ENCODE data around the gene PCOLCE2. TPM values are rescaled to one million over a fixed set of nuclear protein-coding genes. Genes with fewer than 3 reads are reported as not detected.
A peak's percentile ranks its signal among the peaks of the same experiment; 100 is the strongest.

The PCOLCE2 gene
- total RNA-seq, 1 donor from 2014 or later = 1.7 TPM

GRCh38 chr3:142808103-142808917 lies 80.6 kb downstream of the PCOLCE2 start:
- H3K27me3 ChIP-seq (ENCODE audit: control insufficient read depth, insufficient read depth, low read length) = no peaks in the 10 kb centered on the region
- no peak for TF ChIP-seq CTCF (IDR thresholded peaks at IDR 0.05; ENCODE audit: insufficient read depth, low read length, poor library complexity, severe bottlenecking)
- no peak overlapping the region for H3K4me3 ChIP-seq (ENCODE audit: low read depth, low read length)
- H3K36me3 ChIP-seq (ENCODE audit: control insufficient read depth, insufficient read depth, low read length) = no peaks in the 10 kb centered on the region
- peak; percentile 21 for DNase-seq (ENCODE audit: low read depth)

- no peak for DNase-seq (ENCODE audit: low read depth)
- Histone ChIP-seq H3K4me3 (ENCODE audit: low read depth, low read length) (no peak overlapping the region), H3K36me3 (ENCODE audit: control insufficient read depth, insufficient read depth, low read length) (no peaks in the 10 kb centered on the region), H3K27me3 (ENCODE audit: control insufficient read depth, insufficient read depth, low read length) (no peaks in the 10 kb centered on the region)
- no peak for TF ChIP-seq CTCF (IDR thresholded peaks at IDR 0.05; ENCODE audit: insufficient read depth, low read length, poor library complexity, severe bottlenecking)
Observed at GRCh38 chr3:142802891-142803290, 86.0 kb downstream of the PCOLCE2 start.

GRCh38 chr3:142801746-142802145 lies 87.1 kb downstream of the PCOLCE2 start:
- no peak for DNase-seq (ENCODE audit: low read depth)
- no peak overlapping the region for H3K4me3 ChIP-seq (ENCODE audit: low read depth, low read length)
- no peaks in the 10 kb centered on the region for H3K36me3 ChIP-seq (ENCODE audit: control insufficient read depth, insufficient read depth, low read length)
- H3K27me3 ChIP-seq (ENCODE audit: control insufficient read depth, insufficient read depth, low read length) = no peaks in the 10 kb centered on the region
- TF ChIP-seq CTCF (IDR thresholded peaks at IDR 0.05; ENCODE audit: insufficient read depth, low read length, poor library complexity, severe bottlenecking) = no peak

- Histone ChIP-seq H3K27me3 (ENCODE audit: control insufficient read depth, insufficient read depth, low read length) (no peaks in the 10 kb centered on the region), H3K4me3 (ENCODE audit: low read depth, low read length) (no peak overlapping the region), H3K36me3 (ENCODE audit: control insufficient read depth, insufficient read depth, low read length) (no peaks in the 10 kb centered on the region)
- TF ChIP-seq CTCF (IDR thresholded peaks at IDR 0.05; ENCODE audit: insufficient read depth, low read length, poor library complexity, severe bottlenecking) = no peak
- no peak for DNase-seq (ENCODE audit: low read depth)
Observed at GRCh38 chr3:142796823-142797222, 92.1 kb downstream of the PCOLCE2 start.

GRCh38 chr3:142795332-142795731 lies 93.6 kb downstream of the PCOLCE2 start:
- TF ChIP-seq CTCF (IDR thresholded peaks at IDR 0.05; ENCODE audit: insufficient read depth, low read length, poor library complexity, severe bottlenecking) = no peak
- Histone ChIP-seq H3K36me3 (ENCODE audit: control insufficient read depth, insufficient read depth, low read length) (no peaks in the 10 kb centered on the region), H3K4me3 (ENCODE audit: low read depth, low read length) (no peak overlapping the region), H3K27me3 (ENCODE audit: control insufficient read depth, insufficient read depth, low read length) (no peaks in the 10 kb centered on the region)
- DNase-seq (ENCODE audit: low read depth) = no peak

GRCh38 chr3:142794508-142794907 lies 94.4 kb downstream of the PCOLCE2 start:
- H3K4me3 ChIP-seq (ENCODE audit: low read depth, low read length) = no peak overlapping the region

More at GRCh38 chr3:142794508-142794907, 94.4 kb downstream of the PCOLCE2 start:
- DNase-seq (ENCODE audit: low read depth) = no peak
- Histone ChIP-seq H3K27me3 (ENCODE audit: control insufficient read depth, insufficient read depth, low read length) (no peaks in the 10 kb centered on the region), H3K36me3 (ENCODE audit: control insufficient read depth, insufficient read depth, low read length) (no peaks in the 10 kb centered on the region)
- no peak for TF ChIP-seq CTCF (IDR thresholded peaks at IDR 0.05; ENCODE audit: insufficient read depth, low read length, poor library complexity, severe bottlenecking)

Measured in kidney epithelial cell (primary cell).